ENCODE results near the gene GPR27.

GRCh38 chr3:71759401-71759800 lies 5.7 kb downstream of the GPR27 start:
- TF ChIP-seq POLR2A (IDR thresholded peaks at IDR 0.05; ENCODE audit: low read depth, low read length) (no peak), SPI1 (IDR thresholded peaks at IDR 0.05; ENCODE audit: low read depth, low read length) (no peak)
